Inferior parietal cortex (tissue), 1 donor: Measurements from ENCODE around the gene E4F1.
"Not testable (repeated sequence)": the region's sequence is repeated elsewhere in the genome, so short reads cannot be mapped to it uniquely, and the experiment has no call there.

ENCODE experiments used
- DNase-seq: peaks from one replicate; pipeline ENCODE4 v3.0.0-alpha.2; 2016; ENCODE audit errors: extremely low spot score

E4F1 gene

DNA sequence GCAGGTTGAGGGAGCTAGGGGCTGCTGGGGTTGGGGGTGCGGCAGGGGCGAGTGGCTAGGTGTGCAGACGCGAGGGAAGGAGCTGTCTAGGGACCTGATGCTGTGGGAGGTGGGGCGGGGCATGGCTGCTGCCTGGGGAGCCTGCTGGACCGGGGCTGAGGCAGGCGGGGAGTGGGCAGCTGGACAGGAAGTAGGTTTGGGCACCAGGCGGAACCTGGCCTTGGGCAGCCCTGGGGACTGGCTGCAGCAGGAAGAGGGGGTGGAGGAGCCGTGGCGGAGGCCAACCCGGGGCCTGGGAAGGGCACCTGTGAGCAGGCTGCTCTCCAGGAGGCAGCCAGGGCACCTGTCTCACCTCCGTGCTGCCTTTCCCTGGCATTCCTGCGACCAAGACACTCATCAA, 7.0 kb downstream of the E4F1 start:
- no peak for DNase-seq

GRCh38 chr16:2231016-2231931, 7.9 kb downstream of the E4F1 start:
- DNase-seq = no peak

DNA sequence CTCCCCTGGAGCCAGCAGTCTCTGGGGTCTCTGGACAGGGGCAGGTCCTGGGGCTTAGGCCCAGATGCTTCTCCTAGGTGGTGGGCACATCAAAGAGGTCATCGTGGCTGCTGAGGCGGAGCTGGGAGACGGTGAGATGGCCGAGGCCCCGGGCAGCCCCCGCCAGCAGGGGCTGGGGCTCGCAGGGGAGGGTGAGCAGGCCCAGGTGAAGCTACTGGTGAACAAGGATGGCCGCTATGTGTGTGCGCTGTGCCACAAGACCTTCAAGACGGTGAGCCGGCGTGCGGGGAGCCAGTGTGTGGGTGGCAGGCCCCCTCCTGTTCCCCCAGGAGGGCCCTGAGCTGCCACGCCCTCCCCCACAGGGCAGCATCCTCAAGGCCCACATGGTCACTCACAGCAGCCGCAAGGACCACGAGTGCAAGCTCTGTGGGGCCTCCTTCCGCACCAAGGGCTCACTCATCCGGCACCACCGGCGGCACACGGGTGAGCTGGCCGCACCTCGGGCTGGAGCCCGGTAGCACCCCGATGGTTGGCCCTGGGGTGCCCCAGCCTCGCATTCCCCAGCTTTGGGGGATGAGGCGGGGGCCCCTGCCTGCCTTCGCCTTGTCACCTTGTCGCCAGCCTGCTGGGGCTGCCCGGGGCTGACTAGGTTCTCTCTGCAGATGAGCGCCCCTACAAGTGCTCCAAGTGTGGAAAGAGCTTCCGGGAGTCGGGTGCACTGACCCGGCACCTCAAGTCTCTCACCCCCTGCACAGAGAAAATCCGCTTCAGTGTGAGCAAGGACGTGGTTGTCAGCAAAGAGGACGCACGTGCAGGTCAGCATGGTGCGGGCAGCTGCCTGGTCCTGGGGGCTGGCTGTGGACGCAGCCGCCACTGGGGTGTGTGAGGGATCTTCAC, 9.0 kb downstream of the E4F1 start:
- no peak for DNase-seq

DNA sequence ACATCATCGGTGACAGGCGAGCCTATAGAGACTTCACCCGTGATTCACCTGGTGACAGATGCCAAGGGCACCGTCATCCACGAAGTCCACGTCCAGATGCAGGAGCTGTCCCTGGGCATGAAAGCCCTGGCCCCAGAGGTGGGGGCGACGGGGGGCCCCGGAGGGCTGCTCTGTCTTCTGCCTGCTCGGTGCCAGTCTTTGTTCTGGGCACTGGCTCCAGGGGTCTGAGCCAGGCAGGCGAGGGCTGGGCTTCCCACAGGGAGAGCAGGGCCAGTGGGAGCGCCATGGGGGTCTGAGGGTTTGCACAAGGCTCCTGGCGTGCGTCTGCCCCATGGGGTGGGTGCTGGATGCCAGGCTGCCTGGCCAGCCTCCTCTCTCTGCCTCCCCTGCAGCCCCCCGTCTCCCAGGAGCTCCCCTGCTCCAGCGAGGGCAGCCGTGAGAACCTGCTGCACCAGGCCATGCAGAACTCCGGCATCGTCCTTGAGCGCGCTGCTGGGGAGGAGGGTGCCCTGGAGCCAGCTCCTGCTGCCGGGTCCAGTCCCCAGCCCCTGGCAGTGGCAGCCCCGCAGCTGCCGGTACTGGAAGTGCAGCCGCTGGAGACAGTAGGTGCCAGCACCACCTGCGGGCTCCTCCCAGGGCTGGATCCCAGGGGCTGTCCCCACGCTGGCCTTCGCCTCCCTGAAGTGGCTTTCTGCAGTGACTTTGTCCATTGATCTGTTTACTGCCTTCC, 9.8 kb downstream of the E4F1 start:
- DNase-seq = no peak

GRCh38 chr16:2233872-2234812, 10.8 kb downstream of the E4F1 start:
- no peak for DNase-seq

GRCh38 chr16:2234813-2235170, 11.4 kb downstream of the E4F1 start:
- no peak for DNase-seq

DNA sequence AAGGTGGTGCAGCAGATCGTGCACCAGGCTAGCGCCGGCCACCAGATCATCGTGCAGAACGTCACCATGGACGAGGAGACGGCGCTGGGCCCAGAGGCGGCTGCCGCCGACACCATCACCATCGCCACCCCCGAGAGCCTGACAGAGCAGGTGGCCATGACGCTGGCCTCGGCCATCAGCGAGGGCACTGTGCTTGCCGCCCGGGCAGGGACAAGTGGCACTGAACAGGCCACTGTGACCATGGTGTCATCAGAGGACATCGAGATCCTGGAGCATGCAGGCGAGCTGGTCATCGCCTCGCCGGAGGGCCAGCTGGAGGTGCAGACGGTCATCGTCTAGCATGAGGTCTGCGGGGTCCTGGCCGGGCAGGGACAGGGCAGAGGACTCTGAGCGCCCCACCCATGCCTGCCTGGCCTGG, 11.9 kb downstream of the E4F1 start:
- DNase-seq = no peak

DNA sequence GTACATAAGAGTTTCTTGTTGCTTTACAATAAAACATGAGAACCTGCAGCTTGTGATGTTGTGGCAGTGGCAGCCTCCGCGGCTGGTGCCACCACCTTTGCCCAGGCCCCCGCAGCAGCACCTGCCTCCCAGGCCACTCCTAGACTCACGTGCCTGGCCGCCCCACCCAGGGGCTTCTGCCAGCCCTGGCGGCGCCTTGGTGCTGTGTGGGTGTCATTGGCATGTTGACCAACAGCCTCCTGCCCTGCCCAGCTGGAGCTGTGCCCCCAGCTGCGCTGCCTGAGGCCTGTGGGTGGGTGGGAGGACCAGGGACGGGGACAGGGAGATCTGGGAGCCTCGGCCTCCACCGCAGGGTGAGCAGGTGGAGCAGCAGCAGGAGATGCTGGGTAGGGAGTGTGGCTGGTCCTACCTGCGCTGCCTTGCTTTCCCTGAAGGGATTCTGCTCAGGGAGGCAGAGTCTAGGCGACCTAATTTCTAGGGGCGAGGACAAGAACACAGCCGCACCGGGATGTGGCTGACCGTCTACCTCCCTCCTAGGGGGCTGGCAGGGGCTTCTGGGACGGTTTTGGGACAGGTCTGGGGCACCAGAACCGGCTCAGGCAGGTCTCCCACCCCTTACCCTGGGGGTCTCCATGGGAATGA, 12.4 kb downstream of the E4F1 start:
- no peak for DNase-seq

DNA sequence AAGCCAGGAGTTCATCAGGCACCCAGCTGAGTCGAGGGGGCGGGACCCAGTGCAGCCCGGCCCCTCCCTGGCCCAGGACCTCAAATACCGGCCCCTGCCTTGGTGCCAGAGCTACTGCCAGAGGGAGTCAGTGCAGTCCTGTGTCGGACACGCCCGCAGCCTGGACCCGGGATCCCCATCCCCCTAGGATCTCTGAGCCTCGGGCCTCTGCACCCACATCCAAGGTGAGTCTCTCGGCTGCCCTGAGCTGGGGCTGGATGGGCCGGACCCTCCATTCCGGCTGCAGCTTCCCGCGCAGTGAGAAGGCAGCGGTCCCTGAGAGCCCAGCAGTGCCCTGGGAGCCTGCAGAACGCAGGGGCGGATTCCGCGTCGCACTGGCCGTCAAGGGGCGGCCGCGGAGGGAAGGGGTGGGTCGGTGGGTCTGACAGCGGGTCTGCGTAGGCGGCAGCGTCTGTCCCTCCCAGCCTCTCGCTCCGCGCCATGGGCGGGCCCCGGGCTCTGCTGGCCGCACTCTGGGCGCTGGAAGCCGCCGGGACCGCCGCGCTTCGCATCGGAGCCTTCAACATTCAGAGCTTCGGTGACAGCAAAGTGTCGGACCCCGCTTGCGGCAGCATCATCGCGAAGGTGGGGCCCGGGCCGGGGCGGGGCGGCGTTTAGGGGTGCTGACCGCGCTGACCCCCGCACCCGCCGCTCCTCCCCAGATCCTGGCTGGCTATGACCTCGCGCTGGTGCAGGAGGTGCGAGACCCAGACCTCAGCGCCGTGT, 13.1 kb downstream of the E4F1 start, which contains the start of gene DNASE1L2:
DNASE1L2 (plus strand) TSS at position 108 of the 765 bp plus-strand sequence; CDS start at position 481, 373 bp downstream.
- no peak for DNase-seq

DNA sequence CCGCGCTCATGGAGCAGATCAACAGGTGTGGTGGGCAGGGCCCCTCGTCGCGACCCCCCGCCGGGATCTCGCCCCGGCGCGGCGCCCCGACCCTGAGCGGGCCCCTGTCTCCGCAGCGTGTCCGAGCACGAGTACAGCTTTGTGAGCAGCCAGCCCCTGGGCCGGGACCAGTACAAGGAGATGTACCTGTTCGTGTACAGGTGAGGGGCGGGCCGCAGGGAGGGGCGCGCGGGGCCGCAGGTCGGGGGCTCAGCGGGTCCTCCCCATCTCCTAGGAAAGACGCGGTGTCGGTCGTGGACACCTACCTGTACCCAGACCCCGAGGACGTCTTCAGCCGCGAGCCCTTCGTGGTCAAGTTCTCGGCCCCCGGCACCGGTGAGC, 13.7 kb downstream of the E4F1 start:
- no peak for DNase-seq

- DNase-seq = no peak
Observed at GRCh38 chr16:2237493-2238149, 14.2 kb downstream of the E4F1 start.

- no peak for DNase-seq
Observed at GRCh38 chr16:2238150-2238837, 14.9 kb downstream of the E4F1 start.

DNA sequence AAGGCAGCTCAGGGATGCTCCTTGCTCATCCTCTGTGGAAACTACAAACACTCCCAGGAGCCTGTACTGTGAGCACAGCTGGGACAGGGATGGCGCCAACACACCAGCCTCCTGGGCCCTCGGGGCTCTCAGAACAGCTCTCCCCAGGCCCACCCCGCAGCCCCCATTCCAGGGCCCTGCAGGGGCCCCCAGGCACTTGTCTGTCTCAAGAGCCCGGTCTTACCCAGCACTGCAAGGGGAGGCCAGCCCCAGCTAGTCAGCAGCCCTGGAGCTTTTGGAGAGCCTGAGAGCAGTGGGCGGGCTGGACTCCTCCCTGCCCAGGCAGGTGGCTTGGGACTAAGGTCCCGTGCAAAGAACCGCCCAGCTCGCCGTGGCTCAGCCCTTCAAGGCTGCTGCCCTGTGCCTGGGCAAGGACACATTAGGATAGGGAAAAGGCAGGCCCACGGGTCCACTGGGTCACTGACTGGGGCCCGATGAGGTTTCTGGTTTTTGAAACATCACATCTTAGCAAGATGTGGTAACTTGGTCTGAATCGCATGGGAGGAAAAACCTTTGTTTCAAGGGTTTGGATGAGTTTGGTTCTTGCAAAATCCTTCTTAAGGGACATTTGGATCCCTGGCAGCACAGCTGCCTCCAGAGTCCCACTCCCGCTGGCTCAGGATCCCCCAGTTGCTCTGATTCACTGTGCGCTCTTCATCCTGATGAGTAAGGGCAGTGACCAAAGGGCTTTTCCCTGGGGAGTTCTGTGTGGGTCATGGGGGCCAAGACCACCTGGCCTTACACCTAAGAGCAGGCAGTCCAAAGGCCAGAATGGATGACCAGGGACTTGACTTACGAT, 15.7 kb downstream of the E4F1 start:
- DNase-seq = no peak

- not testable (repeated sequence) for DNase-seq
Observed at GRCh38 chr16:2240331-2240730, 16.9 kb downstream of the E4F1 start.

GRCh38 chr16:2242598-2242997, 19.2 kb downstream of the E4F1 start:
- no peak for DNase-seq

DNA sequence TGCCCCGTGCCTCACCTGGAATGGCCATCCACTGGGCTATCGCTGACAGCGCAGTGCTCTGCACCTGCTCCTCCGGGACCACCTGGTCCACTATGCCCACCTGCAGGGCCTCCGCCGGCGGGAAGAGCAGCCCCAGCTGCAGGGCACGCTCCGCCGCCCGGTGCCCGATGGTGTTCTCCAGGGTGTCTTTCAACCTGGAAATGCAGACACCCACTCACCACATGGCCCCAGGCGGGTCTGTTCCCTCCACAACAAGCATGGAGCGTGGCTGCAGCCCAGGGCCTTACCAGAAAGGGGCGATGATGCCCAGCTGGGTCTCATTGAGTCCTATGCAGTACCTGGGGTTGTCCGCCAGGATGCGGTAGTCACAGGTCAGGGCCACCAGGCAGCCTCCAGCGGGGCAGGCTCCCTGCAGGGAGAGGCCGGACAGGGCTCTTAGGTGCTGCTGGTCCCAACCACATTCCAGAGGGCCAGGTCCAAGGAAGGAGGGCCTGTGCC, 19.7 kb downstream of the E4F1 start:
- DNase-seq = no peak

DNA sequence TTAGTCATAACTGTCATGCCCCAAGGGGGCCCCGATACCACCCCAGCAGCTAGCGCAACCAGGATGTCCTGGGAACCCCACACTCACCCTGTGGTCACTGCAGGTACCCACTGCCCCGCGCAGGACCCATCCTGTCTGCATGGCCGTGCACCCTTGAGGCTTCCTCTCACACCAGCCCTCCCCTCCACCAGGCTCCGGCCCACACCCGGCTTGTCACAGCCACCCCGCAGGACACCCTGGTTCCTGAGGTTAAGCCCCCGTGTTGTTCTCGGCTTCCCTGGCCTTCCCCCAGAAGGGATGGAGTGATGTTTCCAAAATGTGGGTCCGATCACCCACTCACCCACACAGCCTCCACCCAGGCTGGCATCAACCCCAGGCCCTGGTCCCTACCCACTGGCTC, 20.4 kb downstream of the E4F1 start:
- DNase-seq = no peak
